NCI-H460 (cell line): ENCODE data around the gene FAM222B. TPM values are rescaled to one million over a fixed set of nuclear protein-coding genes. Genes with fewer than 3 reads are reported as not detected.
A peak's percentile ranks its signal among the peaks of the same experiment; 100 is the strongest.
"Not testable (repeated sequence)": the region's sequence is repeated elsewhere in the genome, so short reads cannot be mapped to it uniquely, and the experiment has no call there.

Experiments used
- DNase-seq: peaks from one replicate; pipeline ENCODE4 v3.0.0-alpha.2; 2016; ENCODE audit warnings: low read depth; ENCODE audit errors: extremely low read depth
- total RNA-seq: library from RNA; depleted of rRNA; stranded (reverse); fragments of >200 nt; shearing (Covaris generic); gene quantifications from 2 replicates; pipeline ENCODE4 v1.2.3, GENCODE V29; 2014

FAM222B gene
- total RNA-seq, 1 experiment from 2014 or later: 8.1 TPM

DNA sequence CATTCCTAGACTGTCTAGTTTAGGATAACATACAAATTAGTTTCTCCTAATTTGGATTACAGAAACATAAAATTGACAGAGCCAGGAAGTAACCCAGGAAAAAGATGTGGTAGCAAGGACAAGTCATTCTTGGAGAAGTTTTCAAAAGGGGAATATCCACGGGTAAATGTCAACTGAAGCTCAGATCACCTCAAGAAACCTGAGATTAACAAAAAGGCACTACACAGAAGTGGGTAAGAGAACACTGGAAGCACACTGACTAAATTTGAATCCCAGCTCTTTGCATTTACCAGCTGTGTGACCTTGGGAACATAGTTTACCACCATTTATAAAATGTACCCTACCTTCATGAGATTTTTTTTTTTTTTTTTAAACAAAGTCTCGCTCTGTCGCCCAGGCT lies 59.4 kb downstream of the FAM222B start:
- DNase-seq: no peak

DNA sequence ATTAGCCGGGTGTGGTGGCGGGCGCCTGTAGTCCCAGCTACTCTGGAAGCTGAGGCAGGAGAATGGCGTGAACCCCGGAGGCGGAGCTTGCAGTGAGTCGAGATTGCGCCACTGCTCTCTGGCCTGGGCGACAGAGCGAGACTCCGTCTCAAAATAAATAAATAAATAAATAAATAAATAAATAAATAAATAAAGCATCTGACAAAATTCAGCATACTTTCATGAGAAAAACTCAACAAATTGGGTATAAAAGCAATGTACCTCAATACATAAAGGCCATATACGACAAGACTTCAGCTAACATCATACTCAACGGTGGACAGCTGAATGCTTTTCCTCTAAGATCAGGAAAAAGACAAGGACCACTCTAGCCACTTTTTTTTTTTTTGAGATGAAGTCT lies 63.0 kb downstream of the FAM222B start:
- DNase-seq: not testable (repeated sequence)

DNA sequence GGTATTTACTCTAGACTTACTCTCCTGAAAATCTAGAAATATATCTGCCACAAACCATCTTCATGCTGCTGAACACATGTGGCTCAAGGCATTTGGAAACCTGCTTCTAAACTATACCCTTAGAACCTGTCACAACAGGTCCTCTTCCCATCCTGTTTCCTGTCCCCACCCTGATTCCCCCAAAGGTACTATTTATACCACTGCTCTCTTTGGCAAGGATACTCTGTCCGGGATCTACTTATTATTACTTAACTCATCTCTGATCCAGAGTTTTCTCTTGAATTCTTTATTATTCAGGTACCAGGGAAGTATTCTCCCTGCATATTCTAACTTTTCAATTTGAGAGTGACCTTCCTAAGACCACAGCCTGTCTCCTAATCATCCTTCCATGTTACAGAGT lies 65.4 kb downstream of the FAM222B start:
- DNase-seq: no peak

DNA sequence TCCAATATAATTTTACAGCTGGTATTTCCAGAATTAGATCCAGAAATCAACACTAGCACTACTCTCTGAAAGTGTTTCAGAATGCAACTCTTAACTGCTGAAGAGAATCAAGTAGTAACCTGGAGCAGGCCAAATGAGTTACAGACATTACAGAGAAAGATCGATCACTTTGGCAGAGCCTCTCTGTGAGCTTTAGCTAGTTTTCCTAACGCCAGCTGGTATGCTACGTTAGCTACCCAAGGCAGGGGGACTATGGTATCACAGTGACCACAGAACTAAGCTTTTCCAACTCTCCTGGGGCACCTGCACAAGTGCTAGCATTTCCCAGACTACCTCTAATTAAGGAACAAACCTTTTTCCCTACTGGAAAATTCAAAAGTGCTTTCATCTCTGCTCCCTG lies 68.4 kb downstream of the FAM222B start:
- DNase-seq: no peak

DNA sequence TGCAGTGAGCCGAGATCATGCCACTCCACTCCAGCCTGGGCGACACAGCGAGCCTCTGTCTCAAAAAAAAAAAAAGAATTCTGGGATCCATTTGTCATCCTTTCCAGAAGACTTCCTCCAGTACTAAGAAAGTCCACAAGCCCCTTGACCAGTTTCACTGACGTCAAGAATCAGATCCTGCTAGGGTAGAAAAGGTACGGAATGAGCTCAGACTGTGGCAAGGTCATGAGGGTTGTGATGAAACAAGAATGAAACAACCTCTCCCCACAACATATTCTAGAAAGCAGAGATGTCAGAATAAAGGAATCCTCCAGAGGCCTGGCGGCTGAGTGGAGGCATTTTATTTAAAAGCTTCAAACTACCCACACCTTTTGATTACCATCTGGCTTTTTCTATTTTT lies 68.9 kb downstream of the FAM222B start:
- no peak for DNase-seq

DNA sequence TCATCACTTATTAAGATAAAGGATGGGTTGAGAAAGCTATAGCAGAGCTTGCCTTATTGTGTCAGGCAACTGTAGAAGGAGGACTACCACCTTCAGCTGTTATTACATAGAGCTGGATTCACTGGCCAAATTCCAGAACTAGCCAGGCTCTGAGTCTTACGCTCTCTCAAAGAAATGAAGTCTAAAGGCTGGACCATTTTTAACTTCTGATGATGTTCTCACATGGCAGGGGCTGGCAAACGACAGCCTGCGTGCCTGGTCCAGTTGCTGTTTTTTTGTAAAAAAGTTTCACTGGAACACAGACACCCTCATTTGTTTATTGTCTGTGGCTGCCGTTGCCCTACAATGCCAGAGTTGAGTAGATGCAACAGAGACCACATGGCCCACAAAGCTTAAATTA lies 77.6 kb downstream of the FAM222B start:
- no peak for DNase-seq

DNA sequence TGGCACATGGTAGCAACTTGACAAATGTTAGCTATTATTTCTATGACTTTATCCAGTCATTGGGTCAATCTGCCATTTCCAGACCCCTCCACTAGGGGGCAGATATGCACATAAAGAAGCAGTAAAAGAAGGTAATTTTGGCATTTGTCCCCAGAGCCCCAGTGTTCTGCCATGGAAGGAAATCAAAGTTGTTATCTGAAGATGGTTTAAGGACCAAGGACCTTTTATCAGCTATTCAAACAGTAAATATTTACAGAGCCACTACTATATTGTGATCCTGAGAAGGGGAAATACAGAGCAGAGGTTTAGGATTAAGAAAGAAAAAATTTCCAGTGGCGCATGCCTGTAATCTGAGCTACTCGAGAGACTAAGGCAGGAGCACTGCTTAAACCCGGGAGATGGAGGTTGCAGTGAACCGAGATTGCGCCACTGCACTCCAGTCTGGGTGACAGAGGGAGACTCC lies 78.8 kb downstream of the FAM222B start:
- peak; percentile 74 for DNase-seq

DNA sequence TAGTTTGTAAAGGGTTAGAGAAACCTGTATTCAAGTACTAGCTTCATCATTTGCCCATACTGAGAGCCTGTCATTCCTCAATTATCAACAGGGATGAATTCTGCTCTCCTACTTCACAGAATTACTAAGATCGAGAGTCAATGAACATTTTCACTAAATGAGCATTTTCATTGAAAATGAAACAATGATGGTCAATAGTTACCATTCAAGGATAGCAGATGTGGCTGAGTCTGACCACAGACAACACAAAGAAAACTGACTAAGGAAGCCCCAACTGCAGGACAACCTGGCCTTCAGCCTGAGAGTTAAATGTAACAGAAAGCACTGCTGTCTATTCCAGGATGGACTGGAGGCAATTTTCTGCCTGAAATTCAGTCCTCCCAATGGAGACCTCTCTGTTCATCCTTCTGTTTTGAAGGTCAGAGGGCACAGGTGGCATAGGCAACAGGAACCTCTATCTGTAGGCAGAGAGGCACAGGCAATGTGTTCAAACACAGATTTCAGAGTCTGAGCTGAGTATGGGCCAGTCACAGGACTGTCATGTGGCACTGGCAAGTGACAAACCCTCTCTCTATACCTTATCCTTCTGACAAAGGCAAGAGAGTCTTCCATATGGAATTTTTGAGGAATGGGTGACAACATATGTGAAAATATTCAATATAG lies 79.3 kb downstream of the FAM222B start:
- DNase-seq: no peak

DNA sequence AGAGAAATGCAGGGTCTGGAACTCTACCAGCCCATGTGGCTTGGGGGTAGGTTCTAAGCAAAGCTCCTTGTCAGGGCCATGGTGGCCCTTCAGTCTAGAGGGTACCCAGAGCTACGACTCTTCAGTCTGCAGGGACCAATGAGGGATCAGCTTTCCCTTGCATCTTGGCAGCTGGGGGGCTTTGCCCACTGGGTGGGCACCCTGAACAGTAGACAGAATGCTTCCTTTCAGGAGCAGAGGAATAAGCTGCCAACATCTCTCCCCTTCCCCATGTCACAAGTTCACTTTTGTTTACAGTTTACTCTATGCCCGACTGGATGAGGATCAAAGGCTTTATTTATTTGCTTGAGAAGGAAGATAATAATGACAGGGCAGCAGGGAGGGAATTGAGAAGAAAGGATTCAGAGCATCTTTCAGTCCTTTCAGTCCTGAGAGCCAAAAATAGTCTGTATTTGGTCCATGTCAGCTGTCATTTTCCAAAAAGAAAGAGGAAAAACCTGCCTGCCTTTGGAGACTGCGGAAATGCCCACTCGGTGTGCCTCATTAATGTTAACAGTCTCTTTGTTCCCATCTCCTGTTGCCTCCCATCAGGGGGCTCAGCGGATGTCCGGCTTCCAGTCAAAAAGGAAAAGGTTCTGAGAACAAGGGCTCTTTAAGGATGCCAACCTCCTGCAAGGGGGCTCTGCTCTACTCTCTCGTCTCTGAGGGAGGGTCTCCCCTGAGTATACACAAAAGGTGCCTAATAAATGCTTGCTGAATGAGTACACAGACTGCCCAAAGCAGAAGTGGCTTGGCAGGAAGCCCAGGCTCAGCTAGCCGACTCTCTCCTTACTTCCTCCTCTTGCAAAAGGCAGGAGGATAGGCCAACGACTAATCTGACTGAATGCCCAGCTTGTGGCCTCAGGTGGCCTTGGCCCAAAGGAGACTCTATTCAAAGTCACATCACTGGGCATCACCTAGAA lies 81.7 kb downstream of the FAM222B start:
- no peak for DNase-seq

DNA sequence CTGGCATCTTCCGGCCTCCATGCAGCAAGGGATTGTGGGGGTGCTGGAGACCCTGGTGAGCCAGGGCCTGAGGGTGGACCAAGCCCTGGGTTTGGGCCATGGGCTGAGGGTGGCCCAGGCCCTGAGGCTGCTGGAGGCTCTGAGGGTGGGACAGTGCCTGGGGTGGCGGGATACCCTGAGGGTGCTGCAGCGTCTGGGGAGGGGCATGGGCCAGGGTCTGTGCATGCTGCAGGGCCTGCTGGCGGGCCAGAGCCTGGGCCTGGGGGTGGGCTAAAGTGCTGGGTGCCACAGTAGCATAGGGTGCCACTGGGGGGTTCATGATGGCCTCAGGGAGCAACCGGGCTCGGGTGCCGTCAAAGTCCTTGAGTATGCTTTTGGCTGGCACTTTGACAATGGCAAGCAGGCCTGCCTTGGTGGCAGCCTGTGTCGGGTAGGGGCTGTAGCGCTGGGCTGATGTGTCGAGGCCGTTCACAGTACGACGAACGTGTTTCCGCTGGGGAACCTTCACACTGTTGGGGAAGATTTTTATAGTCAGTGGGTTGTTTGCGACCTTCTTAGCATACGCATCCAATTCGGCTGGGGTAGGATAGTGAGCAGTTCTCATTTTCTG lies 83.2 kb downstream of the FAM222B start:
- no peak for DNase-seq

DNA sequence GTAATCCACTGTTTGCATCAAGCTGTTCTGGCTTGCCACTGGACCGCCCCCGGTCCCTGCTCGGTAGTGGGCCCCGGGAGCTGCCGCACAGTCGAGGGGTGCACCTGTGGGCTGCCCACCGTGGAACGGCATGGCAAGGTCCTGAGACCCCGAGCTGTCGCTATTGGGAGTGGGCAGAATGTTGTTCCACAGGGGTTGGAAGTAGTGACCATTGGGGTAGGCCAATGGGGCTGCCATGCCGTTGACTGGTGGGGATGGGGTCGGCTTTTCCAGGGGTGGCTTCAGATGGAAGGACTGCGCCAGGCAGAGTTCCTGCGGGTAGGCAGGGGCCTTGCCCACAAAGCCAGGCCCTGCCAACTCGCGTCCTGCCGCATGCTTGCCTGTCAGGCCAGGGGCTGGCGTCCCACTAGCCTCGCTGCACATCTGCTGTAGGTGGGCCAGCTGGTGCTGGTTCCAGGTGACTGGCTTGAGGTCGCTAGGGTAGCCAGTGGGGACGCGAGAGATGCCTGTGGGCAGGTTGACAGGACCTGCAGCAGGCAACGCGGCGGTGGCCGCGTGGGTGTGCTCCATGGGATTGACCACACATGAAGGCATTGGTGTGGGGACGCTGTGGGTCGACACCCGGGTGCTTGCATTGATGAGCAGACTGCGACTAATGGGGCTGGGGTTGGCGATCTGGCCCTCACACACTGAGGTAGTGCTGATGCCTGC lies 84.0 kb downstream of the FAM222B start:
- DNase-seq: no peak

DNA sequence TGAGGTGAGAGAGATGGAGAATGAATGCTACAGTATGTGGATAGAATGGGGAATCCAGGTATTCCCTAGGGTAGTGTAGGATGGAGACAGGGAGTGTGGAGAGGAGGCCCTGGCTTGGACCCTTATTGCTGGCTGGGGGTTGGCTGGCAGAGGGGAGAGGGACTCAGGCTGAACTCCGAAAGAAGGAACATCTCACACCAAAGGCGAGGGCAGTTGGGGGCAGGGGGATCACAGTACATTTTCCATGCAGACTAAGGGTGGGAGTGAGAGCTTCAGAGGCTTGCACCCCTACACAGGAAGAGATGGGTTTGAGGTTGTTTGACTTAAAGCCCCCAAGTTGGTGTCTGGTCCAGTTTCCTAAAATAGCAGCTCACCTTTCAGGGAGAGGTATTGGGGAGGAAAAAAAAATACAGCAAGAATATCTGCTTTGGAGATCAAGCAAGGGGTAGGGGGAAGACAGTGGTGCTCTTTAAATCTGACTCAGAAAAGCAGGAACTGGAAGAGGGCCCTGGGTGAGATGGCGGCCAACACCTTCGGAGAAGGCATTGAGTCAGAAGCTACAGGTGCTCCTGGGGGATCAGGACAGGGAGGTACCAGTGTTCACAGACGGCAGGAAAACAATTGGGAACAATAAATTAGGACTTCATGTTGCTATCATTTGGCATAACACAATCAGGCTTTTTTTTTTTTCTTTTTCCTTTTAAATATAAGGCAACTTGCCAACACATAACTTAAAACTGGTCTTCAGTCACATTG lies 86.4 kb downstream of the FAM222B start:
- DNase-seq: no peak

DNA sequence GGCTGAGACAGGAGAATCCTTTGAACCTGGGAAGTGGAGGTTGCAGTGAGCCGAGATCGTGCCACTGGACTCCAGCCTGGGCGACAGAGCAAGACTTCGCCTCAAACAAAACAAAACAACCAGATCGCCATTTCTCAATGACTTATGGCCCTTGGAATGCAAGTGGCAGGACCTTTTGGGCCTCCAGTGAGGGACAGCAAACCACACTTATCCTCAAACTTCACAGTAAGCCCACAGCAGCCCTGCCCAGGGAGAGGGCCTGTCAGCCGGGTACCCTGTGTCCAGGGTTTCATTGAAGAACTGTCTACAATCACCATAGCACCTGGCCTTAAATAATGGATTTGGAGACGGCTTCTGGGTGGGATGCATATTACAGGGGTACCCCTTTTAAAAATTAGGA lies 87.1 kb downstream of the FAM222B start:
- no peak for DNase-seq

DNA sequence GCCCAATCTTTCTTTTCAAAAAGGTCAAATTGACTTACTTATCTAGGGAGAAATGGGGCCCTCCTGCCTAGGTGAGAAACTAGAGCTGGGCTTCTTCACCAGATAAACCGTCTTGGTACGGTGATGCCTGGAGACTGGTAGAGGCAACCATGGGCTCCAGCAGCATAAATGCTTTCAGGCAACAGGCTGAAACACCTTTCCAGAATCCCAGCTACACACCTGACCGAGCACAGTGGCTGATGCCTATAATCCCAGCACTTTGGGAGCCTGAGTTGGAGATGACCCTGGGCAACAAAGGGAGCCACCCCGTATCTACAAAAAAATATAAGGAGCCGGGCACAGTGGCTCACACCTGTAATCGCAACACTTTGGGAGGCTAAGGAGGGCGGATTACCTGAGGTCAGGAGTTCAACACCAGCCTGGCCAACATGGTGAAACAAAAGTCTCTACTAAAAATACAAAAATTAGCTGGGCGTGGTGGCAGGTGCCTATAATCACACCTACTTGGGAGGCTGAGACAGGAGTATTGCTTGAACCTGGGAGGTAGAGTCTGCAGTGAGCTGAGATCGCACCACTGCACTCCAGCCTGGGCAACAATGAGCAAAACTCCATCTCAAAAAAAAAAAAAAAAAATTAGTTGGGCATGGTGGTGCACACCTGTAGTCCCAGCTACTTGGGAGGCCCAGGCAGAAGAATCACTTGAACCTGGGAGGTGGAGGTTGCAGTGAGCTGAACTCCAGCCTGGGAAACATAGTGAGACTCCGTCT lies 90.8 kb downstream of the FAM222B start:
- DNase-seq: no peak

DNA sequence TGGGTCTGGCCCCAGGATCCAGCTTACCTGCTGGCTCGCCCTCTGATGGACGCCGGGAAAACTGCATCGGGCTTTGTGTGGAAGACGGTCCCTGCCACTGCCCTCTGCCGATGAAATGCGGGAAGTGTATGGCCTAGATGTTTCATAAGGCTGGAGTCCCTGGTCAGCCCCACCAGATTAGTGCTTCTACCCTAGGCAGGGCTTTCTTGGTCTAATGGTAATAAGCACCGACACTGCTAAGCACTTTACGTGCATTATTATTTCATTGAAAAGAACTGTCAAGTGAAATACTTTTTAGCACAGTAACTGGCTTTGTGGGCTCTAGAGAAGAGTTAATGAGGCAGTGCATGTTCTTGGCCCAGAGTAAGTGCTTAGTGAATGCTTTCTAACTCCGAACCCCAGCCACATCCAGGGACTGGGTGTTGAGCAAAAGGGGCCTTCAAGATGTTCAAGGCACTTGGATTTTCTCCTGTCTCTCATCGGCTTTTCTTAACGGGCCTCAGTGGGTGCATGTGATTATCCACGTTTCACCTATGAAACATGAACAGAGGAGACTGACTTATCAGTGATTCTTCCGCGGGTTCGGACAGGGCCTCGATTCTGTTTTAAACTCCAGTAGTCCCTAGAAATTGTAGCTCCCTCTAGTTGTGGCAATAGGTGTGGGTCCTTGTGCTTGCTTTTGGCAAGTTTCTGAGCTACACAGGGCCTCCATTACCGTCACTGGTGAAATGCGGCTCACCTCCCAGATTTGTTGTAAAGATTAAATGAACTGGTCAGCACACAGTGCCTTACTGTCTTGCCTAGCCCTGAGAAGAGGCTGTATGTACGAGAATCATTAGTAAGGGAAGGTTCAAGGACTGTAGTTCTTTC lies 92.2 kb downstream of the FAM222B start:
- peak; percentile 92 for DNase-seq

DNA sequence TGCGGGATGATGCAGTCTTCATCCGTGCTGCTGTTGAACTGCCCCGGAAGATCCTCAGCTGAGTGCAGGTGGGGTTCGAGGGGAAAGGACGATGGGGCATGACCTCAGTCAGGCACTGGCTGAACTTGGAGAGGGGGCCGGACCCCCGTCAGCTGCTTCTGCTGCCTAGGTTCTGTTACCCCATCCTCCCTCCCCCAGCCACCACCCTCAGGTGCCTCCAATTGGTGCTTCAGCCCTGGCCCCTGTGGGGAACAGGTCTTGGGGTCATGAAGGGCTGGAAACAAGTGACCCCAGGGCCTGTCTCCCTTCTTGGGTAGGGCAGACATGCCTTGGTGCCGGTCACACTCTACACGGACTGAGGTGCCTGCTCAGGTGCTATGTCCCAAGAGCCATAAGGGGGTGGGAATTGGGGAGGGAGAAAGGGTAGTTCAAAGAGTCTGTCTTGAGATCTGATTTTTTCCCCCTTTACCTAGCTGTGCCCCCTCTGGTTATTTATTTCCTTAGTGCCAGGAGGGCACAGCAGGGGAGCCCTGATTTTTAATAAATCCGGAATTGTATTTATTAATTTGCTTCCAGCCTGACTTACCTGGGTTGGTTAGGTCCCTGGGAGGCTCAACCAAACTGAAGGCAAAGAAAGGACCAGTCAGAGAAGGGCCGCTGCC lies 92.9 kb downstream of the FAM222B start:
- no peak for DNase-seq

DNA sequence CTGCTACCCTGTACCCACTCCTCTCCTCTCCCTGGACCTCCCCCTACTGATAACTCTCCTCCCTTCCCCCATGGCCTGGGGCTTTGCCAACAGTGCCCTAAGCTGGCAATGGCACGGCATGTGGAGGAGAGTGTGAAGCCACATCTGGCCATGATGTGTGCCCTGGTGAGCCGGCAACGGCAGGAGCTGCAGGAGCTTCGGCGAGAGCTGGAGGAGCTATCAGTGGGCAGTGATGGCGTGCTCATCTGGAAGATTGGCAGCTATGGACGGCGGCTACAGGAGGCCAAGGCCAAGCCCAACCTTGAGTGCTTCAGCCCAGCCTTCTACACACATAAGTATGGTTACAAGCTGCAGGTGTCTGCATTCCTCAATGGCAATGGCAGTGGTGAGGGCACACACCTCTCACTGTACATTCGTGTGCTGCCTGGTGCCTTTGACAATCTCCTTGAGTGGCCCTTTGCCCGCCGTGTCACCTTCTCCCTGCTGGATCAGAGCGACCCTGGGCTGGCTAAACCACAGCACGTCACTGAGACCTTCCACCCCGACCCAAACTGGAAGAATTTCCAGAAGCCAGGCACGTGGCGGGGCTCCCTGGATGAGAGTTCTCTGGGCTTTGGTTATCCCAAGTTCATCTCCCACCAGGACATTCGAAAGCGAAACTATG lies 93.6 kb downstream of the FAM222B start:
- DNase-seq: no peak
